ENCODE results near the gene PARD6G.
"Not testable (repeated sequence)": the region's sequence is repeated elsewhere in the genome, so short reads cannot be mapped to it uniquely, and the experiment has no call there.

PARD6G gene

GRCh38 chr18:80247393-80247841 is at the start of gene PARD6G:
Gene PARD6G (minus strand): TSS chr18:80247514. CDS start chr18:80247348, 166 bp downstream.
- peak; percentile 50 for DNase-seq

- not testable (repeated sequence) for DNase-seq
Measured at GRCh38 chr18:80262241-80263033, 15.1 kb upstream of the PARD6G start.

- DNase-seq = no peak
Measured at GRCh38 chr18:80259610-80260009, 12.3 kb upstream of the PARD6G start.

GRCh38 chr18:80258640-80259039 is 11.3 kb upstream of the PARD6G start:
- DNase-seq = no peak

GRCh38 chr18:80257579-80258543 is 10.5 kb upstream of the PARD6G start:
- DNase-seq = not testable (repeated sequence)

- DNase-seq = no peak
Measured at GRCh38 chr18:80254971-80255500, 7.7 kb upstream of the PARD6G start.

GRCh38 chr18:80253871-80254492 is 6.7 kb upstream of the PARD6G start:
- DNase-seq = no peak

- no peak for DNase-seq
Measured at GRCh38 chr18:80253236-80253635, 5.9 kb upstream of the PARD6G start.

- no peak for DNase-seq
Measured at GRCh38 chr18:80252136-80252535, 4.8 kb upstream of the PARD6G start.

GRCh38 chr18:80251700-80252099 is 4.4 kb upstream of the PARD6G start:
- no peak for DNase-seq

GRCh38 chr18:80250740-80251364 is 3.5 kb upstream of the PARD6G start:
- DNase-seq = no peak

- no peak for DNase-seq
Measured at GRCh38 chr18:80249217-80250093, 2.1 kb upstream of the PARD6G start.

GRCh38 chr18:80246445-80247392 is 595 bp downstream of the PARD6G start:
- DNase-seq = no peak

GRCh38 chr18:80245781-80246444 is 1.4 kb downstream of the PARD6G start:
- DNase-seq = no peak

- DNase-seq = no peak
Measured at GRCh38 chr18:80244956-80245730, 2.2 kb downstream of the PARD6G start.

GRCh38 chr18:80244167-80244566 is 3.1 kb downstream of the PARD6G start:
- DNase-seq = no peak

GRCh38 chr18:80243204-80243603 is 4.1 kb downstream of the PARD6G start:
- no peak for DNase-seq

- no peak for DNase-seq
Measured at GRCh38 chr18:80241919-80242777, 5.2 kb downstream of the PARD6G start.
